HepG2 (cell line): ENCODE results near the gene JADE3. TPM values are rescaled to one million over a fixed set of nuclear protein-coding genes. Genes with fewer than 3 reads are reported as not detected.

Source experiments
- FOXP4 ChIP-seq: sonication (generic); formaldehyde crosslinking; IDR thresholded peaks from 2 replicates; pipeline ENCODE4 v1.4.0; 2020; ENCODE audit warnings: missing genetic modification reagents
- GABPB1 ChIP-seq: IDR thresholded peaks from 2 replicates; pipeline ENCODE4 v1.6.1; 2016; ENCODE audit warnings: mild to moderate bottlenecking, missing genetic modification reagents, moderate library complexity, missing compliant biosample characterization
- KAT2B ChIP-seq: fragments of 150-350 bp; IDR thresholded peaks from 2 replicates; pipeline ENCODE4 v1.6.1; 2014; ENCODE audit warnings: low read depth, low read length, borderline replicate concordance
- LCORL ChIP-seq, 2 experiments: fragments of 450-650 bp in 1 of 2; sonication (generic) in 1 of 2; formaldehyde crosslinking in 1 of 2; IDR thresholded peaks; 2 replicates each; pipeline versions ENCODE4 v1.5.0 to v1.6.1; 2017 to 2020; ENCODE audit warnings: antibody characterized with exemption in 1 of 2, missing genetic modification reagents in 1 of 2
- NCOA2 ChIP-seq: sonication (generic); formaldehyde crosslinking; IDR thresholded peaks from 2 replicates; pipeline ENCODE4 v1.8.0; 2022; ENCODE audit warnings: inconsistent platforms
- NR2F2 ChIP-seq: IDR thresholded peaks from 2 replicates; pipeline ENCODE4 v1.6.1; 2012; ENCODE audit warnings: low read depth, inconsistent platforms, borderline replicate concordance
- PAXIP1 ChIP-seq: sonication (generic); formaldehyde crosslinking; conservative IDR thresholded peaks from 2 replicates; pipeline ENCODE4 v1.4.0; 2020; ENCODE audit warnings: mild to moderate bottlenecking, missing genetic modification reagents, moderate library complexity
- PHF8 ChIP-seq: sonication (generic); formaldehyde crosslinking; IDR thresholded peaks from 2 replicates; pipeline ENCODE4 v1.5.0; 2020; ENCODE audit warnings: missing genetic modification reagents
- SNAPC4 ChIP-seq: sonication (generic); formaldehyde crosslinking; IDR thresholded peaks from 2 replicates; pipeline ENCODE4 v1.4.0; 2020; ENCODE audit warnings: mild to moderate bottlenecking, missing genetic modification reagents
- SOX5 ChIP-seq: IDR thresholded peaks from 2 replicates; pipeline ENCODE4 v1.6.1; 2016; ENCODE audit warnings: borderline replicate concordance
- TBX2 ChIP-seq: sonication (generic); formaldehyde crosslinking; IDR thresholded peaks from 2 replicates; pipeline ENCODE4 v1.5.0; 2020; ENCODE audit warnings: missing genetic modification reagents, mild to moderate bottlenecking, borderline replicate concordance
- TCF7L2 ChIP-seq: IDR thresholded peaks from 2 replicates; pipeline ENCODE4 v1.6.1; 2011; ENCODE audit warnings: mild to moderate bottlenecking, low read depth, low read length, moderate library complexity
- ZBTB8A ChIP-seq: sonication (generic); formaldehyde crosslinking; IDR thresholded peaks from 2 replicates; pipeline ENCODE4 v1.4.0; 2020; ENCODE audit warnings: mild to moderate bottlenecking, low read depth, missing genetic modification reagents, borderline replicate concordance
- ZGPAT ChIP-seq: IDR thresholded peaks from 2 replicates; pipeline ENCODE4 v1.6.1; 2016; ENCODE audit warnings: mild to moderate bottlenecking
- ZNF30 ChIP-seq: sonication (generic); formaldehyde crosslinking; IDR thresholded peaks from 2 replicates; pipeline ENCODE4 v1.5.0; 2020; ENCODE audit warnings: mild to moderate bottlenecking, missing genetic modification reagents
- ZNF546 ChIP-seq: sonication (generic); formaldehyde crosslinking; conservative IDR thresholded peaks from 2 replicates; pipeline ENCODE4 v1.8.1; 2023; ENCODE audit warnings: mild to moderate bottlenecking, missing genetic modification reagents
- polyA plus RNA-seq, 8 experiments: library from polyadenylated mRNA; depleted of rRNA in 3 of 8; stranded (reverse) in 7 of 8; unstranded in 1 of 8; fragments of >200 nt; fragmentation: Illumina TruSeq in 4 of 8; extraction: Trizol in 4 of 8; gene quantifications; 2 replicates each; pipeline versions ENCODE4 v1.2.1 to v1.2.3, GENCODE V29; 2011 to 2016; ENCODE audit warnings: low read depth in 4 of 8, missing spikeins in 1 of 8, mixed read lengths in 1 of 8; ENCODE audit not compliant: insufficient read depth in 1 of 8
- total RNA-seq, 5 experiments: library from RNA; depleted of rRNA; stranded (reverse); fragments of >200 nt; fragmentation: Illumina TruSeq; extraction: Trizol; gene quantifications; 2 replicates each; pipeline ENCODE4 v1.2.3, GENCODE V29; 2016; ENCODE audit warnings: low read depth in 1 of 5

JADE3 gene
- total and polyA plus RNA-seq, 2 of the 13 experiments (the other 11 are each of a cell fraction or from before 2014, with no cell fraction given) = 7.7 to 7.8 TPM

DNA sequence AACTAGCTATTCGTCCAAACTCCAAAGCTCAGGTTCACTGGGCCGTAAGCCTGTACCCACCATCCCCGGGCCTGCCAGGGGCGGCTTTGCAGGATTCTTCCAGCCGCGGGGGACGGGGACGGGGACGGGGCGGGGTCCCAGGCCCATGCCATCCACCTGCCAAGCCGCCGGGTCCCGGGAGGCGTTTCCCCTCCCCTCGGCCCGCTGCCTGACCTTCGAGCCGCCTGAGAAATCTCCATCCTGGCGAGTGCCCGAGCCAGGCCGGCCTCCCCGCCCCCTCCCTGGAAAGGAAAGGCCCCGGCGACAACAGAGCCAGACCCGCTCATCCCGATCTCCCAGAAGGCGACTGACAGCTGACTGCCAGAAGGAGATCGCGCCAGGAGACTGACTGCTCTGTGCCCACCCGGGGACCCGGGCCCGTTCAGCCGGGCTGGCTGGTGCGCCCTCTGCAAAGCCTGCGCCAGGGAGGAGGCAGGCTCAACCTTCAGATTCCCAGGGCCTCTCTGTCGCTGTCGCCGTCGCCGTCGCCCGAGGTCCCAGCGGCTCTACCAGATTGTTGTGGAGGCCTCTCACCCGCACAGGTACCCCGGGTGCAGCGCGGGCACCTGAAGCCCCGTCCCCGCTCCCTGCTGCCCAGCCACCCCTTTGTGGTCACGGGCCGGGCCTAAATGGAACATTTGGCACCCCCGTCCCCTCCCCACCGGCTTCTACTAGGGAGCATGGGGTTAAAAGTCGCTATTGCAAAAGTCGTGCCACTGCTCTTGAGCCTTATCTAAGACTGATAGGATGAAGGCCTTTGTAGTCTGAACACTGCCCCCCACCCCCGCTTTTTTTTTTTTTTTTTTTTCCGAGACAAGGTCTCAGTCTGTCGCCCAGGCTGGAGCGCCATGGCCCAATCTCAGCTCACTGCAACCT, 166.2 kb downstream of the JADE3 start, which contains the start of gene RGN (continued):
- TF ChIP-seq SNAPC4 (CRISPR knock-in tag) (no peak), KAT2B (no peak), ZGPAT (0 out of 2 replicates have a peak, but pooled peaks have one; percentile 36), NR2F2 (peak; percentile 73; the same call in 1 of the 2 replicates), LCORL (IDR thresholded peaks at IDR 0.05) (no peak), LCORL (CRISPR knock-in tag; IDR thresholded peaks at IDR 0.05) (peak; percentile 74; the same call in 1 of the 2 replicates), TCF7L2 (peak; percentile 24; the same call in 1 of the 2 replicates), FOXP4 (CRISPR knock-in tag) (peak; percentile 26; the same call in 1 of the 2 replicates), ZNF30 (CRISPR knock-in tag) (no peak), ZNF546 (no peak), NCOA2 (CRISPR knock-in tag) (peak; percentile 42; the same call in 1 of the 2 replicates), PAXIP1 (CRISPR knock-in tag) (peak; percentile 66), SOX5 (CRISPR knock-in tag) (no peak), PHF8 (CRISPR knock-in tag) (peak; percentile 59; the same call in 1 of the 2 replicates), ZBTB8A (CRISPR knock-in tag) (no peak), GABPB1 (peak; percentile 41; the same call in 1 of the 2 replicates), TBX2 (CRISPR knock-in tag) (peak; percentile 57; the same call in 1 of the 2 replicates)
